H1 (cell line): ENCODE data around the gene ACTR3C. TPM values are rescaled to one million over a fixed set of nuclear protein-coding genes. Genes with fewer than 3 reads are reported as not detected.

ENCODE experiments used
- CTCF ChIA-PET: fragments of 300-600 bp; sonication (Branson Sonifier 250); formaldehyde crosslinking; loops from one replicate; lab custom pipeline; 2021; ENCODE audit not compliant: partially characterized antibody; lab: Charles Lee
- POLR2A ChIA-PET: fragments of 300-600 bp; sonication (Branson Sonifier 250); formaldehyde crosslinking; loops from one replicate; lab custom pipeline; 2021; ENCODE audit warnings: inconsistent platforms; ENCODE audit not compliant: partially characterized antibody; lab: Charles Lee
- DNase-seq, 2 experiments: peaks; one replicate each; pipeline versions ENCODE4 v3.0.0 to v3.0.0-alpha.2; 2010 to 2022; ENCODE audit warnings: low spot score in 2 of 2, low read depth in 1 of 2, mixed read lengths in 1 of 2
- FAIRE-seq: peaks from 2 replicates; lab custom pipeline; 2011; peaks lifted over from hg19 to GRCh38; lab: Jason Lieb, UNC
- H2AFZ ChIP-seq: 2 replicates; pipeline ENCODE4 v1.8.1; 2012; ENCODE audit warnings: low read length, inconsistent platforms
- H2AK5ac ChIP-seq: 2 replicates; pipeline ENCODE4 v1.6.1; 2013; ENCODE audit warnings: low read depth, low read length
- H2BK120ac ChIP-seq: replicated peaks from 2 replicates; pipeline ENCODE3; 2013; ENCODE audit warnings: low read depth, low read length, inconsistent platforms
- H2BK12ac ChIP-seq: 2 replicates; pipeline ENCODE4 v1.6.1; 2013; ENCODE audit warnings: low read depth, low read length
- H2BK15ac ChIP-seq: 2 replicates; pipeline ENCODE4 v1.6.1; 2013; ENCODE audit warnings: low read length
- H2BK20ac ChIP-seq: 2 replicates; pipeline ENCODE4 v1.6.1; 2013; ENCODE audit warnings: low read length
- H2BK5ac ChIP-seq: 2 replicates; pipeline ENCODE4 v1.6.1; 2013; ENCODE audit warnings: low read depth, low read length
- H3K14ac ChIP-seq: 2 replicates; pipeline ENCODE4 v1.6.1; 2013; ENCODE audit warnings: inconsistent platforms; ENCODE audit not compliant: insufficient read length
- H3K18ac ChIP-seq: 2 replicates; pipeline ENCODE4 v1.6.1; 2013; ENCODE audit warnings: low read length; ENCODE audit errors: extremely low read depth
- H3K23ac ChIP-seq: 2 replicates; pipeline ENCODE4 v1.6.1; 2013; ENCODE audit warnings: inconsistent platforms; ENCODE audit not compliant: insufficient read length
- H3K23me2 ChIP-seq: 2 replicates; pipeline ENCODE4 v1.6.1; 2013; ENCODE audit warnings: low read depth, low read length
- H3K27ac ChIP-seq: 2 replicates; pipeline ENCODE4 v1.6.1; 2011; ENCODE audit warnings: low read depth, low read length, inconsistent platforms
- H3K27me3 ChIP-seq, 4 experiments: replicated peaks in 1 of 4; 1 replicate in 1 of 4; 2 replicates in 3 of 4; pipeline versions ENCODE4 v1.6.1 to v1.8.1; 2011 to 2013; ENCODE audit warnings: low read length in 3 of 4, mild to moderate bottlenecking in 3 of 4, inconsistent platforms in 2 of 4, mixed read lengths in 2 of 4, moderate library complexity in 1 of 4; ENCODE audit not compliant: control insufficient read depth in 3 of 4, insufficient read depth in 3 of 4; ENCODE audit errors: extremely low read depth in 1 of 4
- H3K36me3 ChIP-seq, 4 experiments: 2 replicates each; pipeline versions ENCODE4 v1.6.1 to v1.8.1; 2011 to 2013; ENCODE audit warnings: mild to moderate bottlenecking in 4 of 4, low read length in 3 of 4, moderate library complexity in 2 of 4, control low read depth in 1 of 4, inconsistent platforms in 1 of 4; ENCODE audit not compliant: insufficient read depth in 4 of 4, control insufficient read depth in 2 of 4
- H3K4ac ChIP-seq: replicated peaks from 2 replicates; pipeline ENCODE3; 2013; ENCODE audit warnings: low read length, low read depth, mixed read lengths, inconsistent platforms; ENCODE audit not compliant: insufficient read length
- H3K4me1 ChIP-seq, 4 experiments: replicated peaks in 1 of 4; 1 replicate in 1 of 4; 2 replicates in 3 of 4; pipeline versions ENCODE4 v1.6.1 to v1.8.1; 2011 to 2013; ENCODE audit warnings: low read length in 3 of 4, inconsistent platforms in 2 of 4, mixed read lengths in 1 of 4; ENCODE audit not compliant: insufficient read depth in 4 of 4, control insufficient read depth in 3 of 4
- H3K4me2 ChIP-seq, 2 experiments: 2 replicates each; pipeline versions ENCODE4 v1.6.1 to v1.8.1; 2011 to 2013; ENCODE audit warnings: low read depth in 2 of 2, low read length in 2 of 2, control low read depth in 1 of 2, inconsistent platforms in 1 of 2, mild to moderate bottlenecking in 1 of 2; ENCODE audit not compliant: insufficient read depth in 1 of 2
- H3K4me3 ChIP-seq, 4 experiments: fragments of 200-600, 300-600 bp in 1 of 4; sonication (generic), shearing (Covaris generic), sonication (Bioruptor Twin) in 1 of 4; 2 replicates each; pipeline versions ENCODE4 v1.5.1 to v1.8.1; 2011 to 2016; ENCODE audit warnings: low read length in 4 of 4, low read depth in 3 of 4, control low read depth in 2 of 4, inconsistent platforms in 2 of 4, mild to moderate bottlenecking in 2 of 4, mixed read lengths in 1 of 4, moderate library complexity in 1 of 4; ENCODE audit not compliant: insufficient read depth in 2 of 4; ENCODE audit errors: extremely low read depth in 1 of 4
- H3K56ac ChIP-seq: replicated peaks from 2 replicates; pipeline ENCODE3; 2013; ENCODE audit warnings: low read depth, mild to moderate bottlenecking, mixed read lengths, low read length, inconsistent platforms; ENCODE audit not compliant: insufficient read length
- H3K79me1 ChIP-seq: 2 replicates; pipeline ENCODE4 v1.6.1; 2013; ENCODE audit warnings: low read depth, low read length, control low read depth
- H3K79me2 ChIP-seq, 2 experiments: 2 replicates each; pipeline versions ENCODE4 v1.6.1 to v1.8.1; 2012 to 2013; ENCODE audit warnings: low read length in 2 of 2, mild to moderate bottlenecking in 2 of 2, inconsistent platforms in 1 of 2; ENCODE audit not compliant: insufficient read depth in 2 of 2, control insufficient read depth in 1 of 2
- H3K9ac ChIP-seq, 4 experiments: replicated peaks in 1 of 4; 1 replicate in 1 of 4; 2 replicates in 3 of 4; pipeline versions ENCODE4 v1.6.1 to v1.8.1; 2011 to 2013; ENCODE audit warnings: low read depth in 3 of 4, low read length in 3 of 4, control low read depth in 2 of 4, mild to moderate bottlenecking in 2 of 4, moderate library complexity in 2 of 4, inconsistent platforms in 1 of 4; ENCODE audit errors: extremely low read depth in 1 of 4
- H3K9me3 ChIP-seq, 2 experiments: 2 replicates each; pipeline versions ENCODE4 v1.6.1 to v1.8.1; 2012 to 2013; ENCODE audit warnings: mild to moderate bottlenecking in 2 of 2, moderate library complexity in 2 of 2, control low read depth in 1 of 2, inconsistent platforms in 1 of 2, low read depth in 1 of 2, low read length in 1 of 2, mixed read lengths in 1 of 2; ENCODE audit not compliant: insufficient read depth in 2 of 2
- H4K20me1 ChIP-seq, 2 experiments: replicated peaks in 1 of 2; 2 replicates each; pipeline versions ENCODE3 to v1.8.1; 2011 to 2013; ENCODE audit warnings: inconsistent platforms in 2 of 2, low read length in 2 of 2, mild to moderate bottlenecking in 1 of 2; ENCODE audit not compliant: insufficient read depth in 2 of 2, control insufficient read depth in 1 of 2
- H4K5ac ChIP-seq: 2 replicates; pipeline ENCODE4 v1.6.1; 2013; ENCODE audit warnings: low read length, low read depth, mixed read lengths, inconsistent platforms; ENCODE audit not compliant: insufficient read length
- H4K8ac ChIP-seq: 2 replicates; pipeline ENCODE4 v1.8.0; 2013; ENCODE audit warnings: mild to moderate bottlenecking, moderate library complexity, low read length, inconsistent platforms; ENCODE audit not compliant: insufficient read depth; ENCODE audit errors: extremely low read depth
- H4K91ac ChIP-seq: replicated peaks from 2 replicates; pipeline ENCODE3; 2013; ENCODE audit warnings: low read length, mixed read lengths, inconsistent platforms; ENCODE audit not compliant: insufficient read length
- YY1 ChIP-seq: IDR thresholded peaks from 2 replicates; pipeline ENCODE4 v1.6.1; 2011; ENCODE audit warnings: low read depth, mild to moderate bottlenecking, low read length
- ZNF274 ChIP-seq: IDR thresholded peaks from 2 replicates; pipeline ENCODE4 v1.7.0; 2012; ENCODE audit warnings: low read length, borderline replicate concordance; ENCODE audit errors: extremely low read depth
- WGBS, 2 experiments: shearing (Covaris generic) in 1 of 2; methylation state at CpG; one replicate each; pipeline versions ENCODE4 v1.1.6 to v1.1.7; 2013 to 2015; ENCODE audit warnings: low lambda C conversion rate in 2 of 2, mixed read lengths in 2 of 2, inconsistent platforms in 1 of 2, low coverage in 1 of 2, missing lambda C conversion rate in 1 of 2; ENCODE audit not compliant: insufficient replicate concordance in 2 of 2, insufficient coverage in 1 of 2, insufficient read length in 1 of 2; ENCODE audit errors: extremely low coverage in 1 of 2, missing lambda C conversion rate in 1 of 2; 5-methylcytosine and 5-hydroxymethylcytosine counted together
- polyA plus RNA-seq, 7 experiments: library from polyadenylated mRNA; depleted of rRNA in 3 of 7; stranded (reverse) in 5 of 7; unstranded in 2 of 7; fragments of >200 nt in 5 of 7; fragments of 200-250 nt in 2 of 7; gene quantifications; 1 replicate in 5 of 7; 2 replicates in 1 of 7; 4 replicates in 1 of 7; pipeline versions ENCODE4 v1.2.1 to v1.2.3, GENCODE V29; 2011 to 2013; ENCODE audit warnings: missing spikeins in 2 of 7, mixed read lengths in 2 of 7
- total RNA-seq: library from RNA; stranded (reverse); fragmentation: NEBNext Ultra II Directional; extraction: Animal tissue kit (Norgen Biotek cat#: 25700); gene quantifications from 2 replicates; pipeline ENCODE4 v1.2.1, GENCODE V29; 2021

The ACTR3C gene
- total and polyA plus RNA-seq, 2 of the 8 experiments (the other 6 are each of a cell fraction or from before 2014, with no cell fraction given): 1.5 TPM; not detected in 1

GRCh38 chr7:150343225-150343624 is 19.9 kb upstream of the ACTR3C start:
- H3K4me3 ChIP-seq: no peak overlapping the region
- peaks cover 0 to 22% of the 10 kb centered on the region in 2 experiments; a peak in 2 of 4 replicates for H3K79me2 ChIP-seq
- peaks cover 19% of the 10 kb centered on the region for H3K23me2 ChIP-seq
- H2BK120ac ChIP-seq: no peak overlapping the region
- no peak for FAIRE-seq
- peaks cover 0 to 11% of the 10 kb centered on the region in 2 experiments; a peak in 3 of 4 replicates for H3K9me3 ChIP-seq
- ChIA-PET POLR2A (interaction anchor here (1.0 to 2.3 kb wide), 6 partner anchors 8 to 61 kb away, joined by 4 to 19 read pairs (median 4); partner anchors contain the start of gene REPIN1), CTCF (interaction anchor here (0.9 to 5.2 kb wide), 3 partner anchors 12 to 63 kb away, joined by 3 to 41 read pairs (median 6); a partner anchor contains a TSS)
- no peak overlapping the region for H3K4ac ChIP-seq
- H3K27me3 ChIP-seq: peaks cover 0 to 26% (median 21%) of the 10 kb centered on the region in 4 experiments; a peak in 6 of 7 replicates
- H4K5ac ChIP-seq: no peak overlapping the region
- no peak overlapping the region; the same call in 1 of the 2 replicates for H2BK20ac ChIP-seq
- H3K14ac ChIP-seq: no peak overlapping the region
- no peak overlapping the region for H3K27ac ChIP-seq
- H3K4me2 ChIP-seq: no peak overlapping the region; a peak in 1 of 4 replicates
- H2BK5ac ChIP-seq: no peak overlapping the region
- H2BK12ac ChIP-seq: no peak overlapping the region
- H3K4me1 ChIP-seq: peaks cover 4 to 39% (median 20%) of the 10 kb centered on the region in 4 experiments
- no peak overlapping the region for H2AFZ ChIP-seq
- no peak overlapping the region for H4K8ac ChIP-seq
- no peak overlapping the region for H3K23ac ChIP-seq
- H4K91ac ChIP-seq: no peak overlapping the region
- DNase-seq: no peak
- H3K18ac ChIP-seq: no peak overlapping the region
- H4K20me1 ChIP-seq: peaks cover 6 to 13% of the 10 kb centered on the region in 2 experiments
- 75% methylated on average over 2 of the region's 2 CpGs; no CpG with 5 or more reads in 1 of the 2 experiments for WGBS, 2 experiments
- peaks cover 0 to 12% (median 0%) of the 10 kb centered on the region in 4 experiments; a peak in 2 of 8 replicates for H3K36me3 ChIP-seq
- H3K9ac ChIP-seq: no peak overlapping the region
- H3K79me1 ChIP-seq: peaks cover 6% of the 10 kb centered on the region
- H2AK5ac ChIP-seq: no peak overlapping the region
- no peak overlapping the region for H3K56ac ChIP-seq
- no peak overlapping the region for H2BK15ac ChIP-seq
- TF ChIP-seq ZNF274: no peak
- TF ChIP-seq YY1: no peak
